ENCODE measurements around the gene NRK.
"Not testable (repeated sequence)": the region's sequence is repeated elsewhere in the genome, so short reads cannot be mapped to it uniquely, and the experiment has no call there.

Gene NRK

GRCh38 chrX:105909576-105909975 is 87.2 kb downstream of the NRK start:
- no peak for DNase-seq

- DNase-seq = no peak
Observed at GRCh38 chrX:105910563-105911105, 88.3 kb downstream of the NRK start.

- DNase-seq = no peak
Observed at GRCh38 chrX:105945266-105945665, 122.9 kb downstream of the NRK start.

- DNase-seq = no peak
Observed at GRCh38 chrX:105969487-105969886, 147.1 kb downstream of the NRK start.

- DNase-seq = no peak
Observed at GRCh38 chrX:105972690-105973386, 150.5 kb downstream of the NRK start.

- no peak for DNase-seq
Observed at GRCh38 chrX:105973387-105973739, 151.0 kb downstream of the NRK start.

GRCh38 chrX:105975382-105975781 is 153.0 kb downstream of the NRK start:
- no peak for DNase-seq

GRCh38 chrX:105981772-105982485 is 159.6 kb downstream of the NRK start:
- DNase-seq = no peak

GRCh38 chrX:105988487-105988886 is 166.1 kb downstream of the NRK start:
- DNase-seq = not testable (repeated sequence)

- no peak for DNase-seq
Observed at GRCh38 chrX:105999294-105999693, 177.0 kb downstream of the NRK start.

- no peak for DNase-seq
Observed at GRCh38 chrX:106000203-106000602, 177.9 kb downstream of the NRK start.

- DNase-seq = not testable (repeated sequence)
Observed at GRCh38 chrX:106000609-106001008, 178.3 kb downstream of the NRK start.

- DNase-seq = no peak
Observed at GRCh38 chrX:106005684-106006083, 183.3 kb downstream of the NRK start.

- no peak for DNase-seq
Observed at GRCh38 chrX:106007815-106008214, 185.5 kb downstream of the NRK start.
